Tibial nerve (tissue), 3 donors: Measurements from ENCODE around the gene DNAJC5.

Experiments
- POLR2A ChIP-seq, 2 donors: fragments of 450-650 bp; IDR thresholded peaks; one replicate each; pipeline ENCODE4 v1.6.1; 2017; ENCODE audit warnings: antibody characterized with exemption in 2 of 2, mild to moderate bottlenecking in 2 of 2, moderate library complexity in 2 of 2
- TF ChIP-seq, protein P1 (sequence below), 5 experiments: fragments of 200-600 bp in 3 of 5; fragments of 450-650 bp in 2 of 5; sonication (generic) in 3 of 5; IDR thresholded peaks; one replicate each; pipeline ENCODE4 v1.5.1; 2016 to 2019; ENCODE audit warnings: antibody characterized with exemption in 5 of 5, mild to moderate bottlenecking in 3 of 5, moderate library complexity in 2 of 5

DNA sequence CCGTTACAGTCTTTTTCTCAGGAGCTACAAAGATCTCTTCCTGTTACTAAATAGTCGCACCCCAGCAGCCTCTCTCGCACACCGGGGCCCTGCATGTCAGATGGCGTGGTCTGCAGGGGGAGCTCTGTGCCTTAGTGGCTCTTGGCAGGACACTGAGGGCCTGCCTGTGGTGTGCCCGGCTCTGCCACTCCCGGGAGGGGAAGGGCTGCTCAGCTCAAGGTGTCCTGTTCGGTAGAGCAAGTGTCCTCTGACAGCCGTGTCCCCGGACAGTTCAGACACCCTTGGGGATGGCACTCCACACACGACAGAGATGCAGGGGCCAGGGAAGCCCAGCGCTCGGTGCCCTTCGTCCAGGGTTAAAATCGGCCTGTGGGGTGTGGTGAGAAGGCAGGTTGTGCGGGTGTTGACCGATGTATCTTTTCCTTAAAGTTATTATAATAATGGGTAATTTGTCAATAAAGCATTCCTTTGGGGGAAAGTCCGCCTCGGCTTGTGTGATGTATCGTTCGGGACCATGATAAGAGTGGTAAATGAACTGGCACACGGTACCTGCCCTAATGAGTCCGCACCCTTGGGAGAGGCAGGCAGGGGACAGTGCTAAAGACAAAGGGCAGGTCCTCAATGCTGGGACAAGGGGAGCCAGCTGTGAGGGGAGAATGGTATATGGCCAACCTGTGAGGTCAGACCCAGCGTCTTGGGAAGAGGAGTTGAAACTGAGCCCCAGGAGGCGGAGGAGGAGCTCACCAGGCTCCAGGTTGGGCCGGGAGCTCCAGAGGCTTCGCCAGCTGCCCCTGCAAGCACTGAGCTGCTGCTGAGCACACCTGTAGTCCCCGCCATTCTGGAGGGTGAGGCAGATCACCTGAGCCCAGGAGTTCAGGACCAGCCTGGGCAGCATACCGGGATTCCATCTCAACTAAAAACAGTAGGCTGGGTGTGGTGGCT lies 3.6 kb upstream of the DNAJC5 start:
- TF ChIP-seq, protein P1, sequence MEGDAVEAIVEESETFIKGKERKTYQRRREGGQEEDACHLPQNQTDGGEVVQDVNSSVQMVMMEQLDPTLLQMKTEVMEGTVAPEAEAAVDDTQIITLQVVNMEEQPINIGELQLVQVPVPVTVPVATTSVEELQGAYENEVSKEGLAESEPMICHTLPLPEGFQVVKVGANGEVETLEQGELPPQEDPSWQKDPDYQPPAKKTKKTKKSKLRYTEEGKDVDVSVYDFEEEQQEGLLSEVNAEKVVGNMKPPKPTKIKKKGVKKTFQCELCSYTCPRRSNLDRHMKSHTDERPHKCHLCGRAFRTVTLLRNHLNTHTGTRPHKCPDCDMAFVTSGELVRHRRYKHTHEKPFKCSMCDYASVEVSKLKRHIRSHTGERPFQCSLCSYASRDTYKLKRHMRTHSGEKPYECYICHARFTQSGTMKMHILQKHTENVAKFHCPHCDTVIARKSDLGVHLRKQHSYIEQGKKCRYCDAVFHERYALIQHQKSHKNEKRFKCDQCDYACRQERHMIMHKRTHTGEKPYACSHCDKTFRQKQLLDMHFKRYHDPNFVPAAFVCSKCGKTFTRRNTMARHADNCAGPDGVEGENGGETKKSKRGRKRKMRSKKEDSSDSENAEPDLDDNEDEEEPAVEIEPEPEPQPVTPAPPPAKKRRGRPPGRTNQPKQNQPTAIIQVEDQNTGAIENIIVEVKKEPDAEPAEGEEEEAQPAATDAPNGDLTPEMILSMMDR (IDR thresholded peaks at IDR 0.05) = no peak
- no peak for TF ChIP-seq POLR2A (IDR thresholded peaks at IDR 0.05)
